Measurements from ENCODE around the gene FUNDC2.
"Not testable (repeated sequence)": the region's sequence is repeated elsewhere in the genome, so short reads cannot be mapped to it uniquely, and the experiment has no call there.

FUNDC2 gene

GRCh38 chrX:155026727-155027508 is at the start of gene FUNDC2:
FUNDC2 (plus strand) TSS chrX:155026844; CDS start chrX:155026939, 95 bp downstream.
- DNase-seq (ENCODE audit: low spot score): peak; percentile 95

GRCh38 chrX:154979629-154980028 is 47.0 kb upstream of the FUNDC2 start:
- no peak for DNase-seq (ENCODE audit: low spot score)

GRCh38 chrX:154980330-154981115 is 46.1 kb upstream of the FUNDC2 start:
- peak; percentile 79 for DNase-seq (ENCODE audit: low spot score)

DNA sequence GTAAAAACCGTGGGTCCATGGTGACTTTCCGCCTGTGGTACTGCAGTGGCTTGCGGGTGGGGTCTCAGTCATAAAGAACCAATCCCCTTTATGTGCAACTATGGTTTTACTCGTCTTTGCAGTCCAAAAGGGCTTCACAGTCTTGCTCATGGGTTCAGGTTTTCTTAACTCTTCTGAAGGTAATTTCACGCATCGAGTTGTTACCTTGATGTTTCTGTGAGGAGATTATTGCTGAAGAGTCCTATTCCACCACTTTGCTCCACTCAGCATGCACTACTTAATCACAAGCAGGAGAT is 45.6 kb upstream of the FUNDC2 start:
- no peak for DNase-seq (ENCODE audit: low spot score)

DNA sequence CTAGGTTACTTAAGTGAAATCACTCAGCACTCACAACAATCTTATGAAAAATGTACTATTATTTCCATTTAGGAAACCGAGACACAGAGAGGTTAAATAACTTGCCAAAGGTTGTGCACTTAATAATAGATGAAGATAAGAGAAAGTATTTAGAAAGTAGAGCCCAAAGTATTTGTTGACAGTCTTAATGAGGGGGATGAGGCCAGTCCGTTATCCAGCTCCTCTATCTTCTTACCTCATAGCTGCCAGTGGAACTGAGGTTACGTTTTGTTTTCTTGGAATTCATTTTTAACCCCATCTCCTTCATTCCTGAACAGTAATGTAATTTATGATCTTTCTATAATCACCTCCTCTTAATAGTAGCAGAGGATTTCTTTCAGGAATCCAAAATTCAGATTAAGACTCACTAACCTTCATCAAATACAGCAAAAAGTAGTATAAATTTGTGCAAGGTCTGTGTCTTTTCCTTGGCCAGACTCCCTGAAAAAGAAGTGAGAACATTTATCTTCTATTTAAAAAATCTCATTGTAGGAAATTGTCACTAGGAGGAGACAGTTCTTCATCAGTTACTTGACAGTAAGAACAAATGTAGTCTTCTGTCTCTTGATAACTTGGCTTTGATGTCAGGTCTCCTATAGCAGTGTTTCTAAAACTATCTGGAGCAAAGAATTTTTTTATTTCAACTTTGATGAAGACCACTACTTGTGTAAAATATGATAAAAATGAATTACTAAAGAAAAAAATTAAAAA is 39.6 kb upstream of the FUNDC2 start:
- no peak for DNase-seq (ENCODE audit: low spot score)

GRCh38 chrX:154987940-154988339 is 38.7 kb upstream of the FUNDC2 start:
- DNase-seq (ENCODE audit: low spot score): no peak

DNA sequence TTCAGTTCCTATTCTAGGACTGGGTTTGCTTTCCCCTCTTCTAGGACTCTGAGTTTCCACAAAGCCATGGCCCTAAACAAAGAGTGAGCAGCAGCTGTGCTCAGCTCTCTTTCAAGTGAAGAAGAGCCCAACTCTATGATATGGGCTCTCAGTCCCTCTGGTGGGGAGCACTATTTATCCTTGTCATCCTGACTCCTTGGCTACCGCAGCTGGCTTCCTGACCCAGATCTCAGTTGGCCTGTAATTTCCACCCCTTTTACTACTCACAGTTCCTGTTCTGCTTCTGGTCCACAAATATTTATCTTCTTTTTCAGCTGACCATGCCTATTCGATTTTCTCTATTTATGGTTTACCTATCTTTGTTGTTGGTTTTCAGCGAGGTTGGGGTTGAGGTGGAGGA is 37.9 kb upstream of the FUNDC2 start:
- DNase-seq (ENCODE audit: low spot score): no peak

DNA sequence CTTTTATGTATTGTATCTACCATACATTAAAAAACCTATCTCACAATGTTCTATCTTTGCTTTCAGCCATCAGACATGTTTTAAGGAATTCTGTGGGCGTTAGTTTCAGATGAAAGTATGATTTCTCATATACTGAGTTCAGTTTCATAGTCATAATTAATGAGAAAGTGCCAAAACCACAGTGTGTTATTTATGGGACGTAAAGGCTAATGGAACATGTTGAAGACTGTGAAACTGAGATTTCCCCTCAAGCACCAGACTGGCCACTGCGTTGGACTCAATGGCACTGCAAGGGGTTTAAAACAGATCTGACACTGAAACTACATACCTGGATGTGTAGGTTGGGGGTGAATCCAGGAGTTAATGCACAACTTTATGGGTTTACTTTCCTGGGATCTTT is 36.1 kb upstream of the FUNDC2 start:
- DNase-seq (ENCODE audit: low spot score): no peak

DNA sequence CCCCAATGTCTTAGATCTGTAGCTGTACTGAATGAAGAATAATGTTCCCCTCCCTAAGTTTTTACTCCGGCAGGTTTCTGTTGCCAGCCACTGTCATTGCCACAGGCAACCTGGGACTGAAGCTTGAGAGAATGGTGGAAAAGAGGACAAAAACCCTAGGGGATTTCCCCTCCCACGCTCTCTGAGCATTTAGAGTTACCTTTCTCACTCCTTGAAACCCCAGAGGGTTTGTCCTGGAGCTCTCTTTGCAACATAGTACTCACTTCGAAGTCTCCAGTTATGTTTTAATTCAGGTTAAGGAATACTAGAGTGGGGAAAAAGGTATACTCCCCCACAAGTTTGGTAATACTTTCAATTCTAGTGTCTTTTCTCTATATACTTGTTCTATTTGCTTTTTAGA is 35.6 kb upstream of the FUNDC2 start:
- no peak for DNase-seq (ENCODE audit: low spot score)

- no peak for DNase-seq (ENCODE audit: low spot score)
These were observed 35.2 kb upstream of the FUNDC2 start for GRCh38 chrX:154991476-154991875.

GRCh38 chrX:154998204-154998880 is 28.3 kb upstream of the FUNDC2 start:
- DNase-seq (ENCODE audit: low spot score): no peak

- no peak for DNase-seq (ENCODE audit: low spot score)
These were observed 25.8 kb upstream of the FUNDC2 start for GRCh38 chrX:155000841-155001240.

DNA sequence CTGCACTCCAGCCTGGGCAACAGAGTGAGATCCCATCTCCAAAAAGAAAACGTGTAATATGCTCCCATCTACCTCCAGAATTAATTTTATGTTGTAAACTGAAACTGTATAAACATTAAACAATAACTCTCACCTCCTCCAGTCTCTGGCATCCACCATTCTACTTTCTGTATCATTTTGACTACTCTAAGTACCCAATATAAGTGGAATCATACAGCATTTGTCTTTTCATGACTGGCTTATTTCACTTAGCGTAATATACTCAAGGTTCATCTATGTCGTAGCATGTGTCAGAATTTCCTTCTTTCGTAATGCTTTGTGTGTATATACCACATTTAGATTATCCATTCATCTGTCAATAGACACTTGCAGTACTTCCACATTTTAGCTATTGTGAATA is 24.8 kb upstream of the FUNDC2 start:
- DNase-seq (ENCODE audit: low spot score): no peak

DNA sequence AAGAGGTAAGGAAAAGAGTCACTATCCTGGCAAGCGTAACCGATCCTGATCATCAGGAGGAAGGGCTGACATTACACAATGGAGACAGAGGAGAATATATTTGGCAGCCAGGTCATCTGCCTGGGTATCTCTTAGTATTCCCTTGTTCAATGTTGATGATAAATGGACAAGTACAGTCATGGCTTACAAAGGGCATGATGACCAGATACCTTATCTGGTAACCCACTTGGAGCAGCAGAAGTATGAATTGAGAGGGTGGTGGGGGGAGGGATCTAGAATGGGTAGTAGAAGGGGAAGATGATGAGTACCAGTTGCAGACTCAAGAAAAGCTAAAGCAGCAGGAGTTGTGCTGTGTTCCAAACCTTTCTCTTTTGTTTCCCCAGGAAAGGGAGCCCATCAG is 21.5 kb upstream of the FUNDC2 start:
- no peak for DNase-seq (ENCODE audit: low spot score)

- DNase-seq (ENCODE audit: low spot score): not testable (repeated sequence)
These were observed 20.3 kb upstream of the FUNDC2 start for GRCh38 chrX:155006379-155006778.

DNA sequence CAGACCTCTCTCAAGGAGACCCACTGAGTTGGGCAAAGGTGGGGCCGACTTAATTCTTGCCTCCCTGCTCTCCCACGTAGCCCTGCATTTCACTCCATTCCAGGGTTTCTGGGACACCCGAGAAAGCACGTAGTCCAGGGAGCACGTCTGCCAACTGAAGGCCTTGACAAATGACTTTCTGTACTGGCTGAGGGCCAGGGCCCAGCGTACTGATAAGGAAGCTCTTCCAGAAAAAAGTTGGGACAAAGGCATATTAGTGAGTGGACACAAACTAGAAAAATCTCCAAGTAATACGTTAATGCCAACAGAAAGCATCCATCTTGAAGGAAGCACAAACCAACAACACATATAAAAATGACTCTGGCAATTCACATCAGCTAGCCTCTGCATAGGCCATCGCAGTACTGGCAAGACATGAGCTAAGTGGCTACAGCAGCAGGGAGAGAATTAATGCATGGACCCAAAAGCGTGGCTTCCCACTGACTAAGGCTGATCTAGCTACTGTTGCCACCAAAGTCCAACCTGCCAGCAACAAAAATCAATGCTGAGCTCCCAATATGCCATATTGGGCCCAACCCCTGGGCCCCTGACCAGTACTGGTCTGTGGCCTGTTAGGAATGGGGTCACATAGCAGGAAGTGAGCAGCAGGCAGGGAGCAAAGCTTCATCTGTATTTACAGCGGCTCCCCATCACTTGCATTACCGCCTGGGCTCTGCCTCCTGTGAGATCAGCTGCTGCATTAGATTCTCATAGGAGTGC is 19.6 kb upstream of the FUNDC2 start:
- not testable (repeated sequence) for DNase-seq (ENCODE audit: low spot score)

- not testable (repeated sequence) for DNase-seq (ENCODE audit: low spot score)
These were observed 18.1 kb upstream of the FUNDC2 start for GRCh38 chrX:155008578-155008977.

DNA sequence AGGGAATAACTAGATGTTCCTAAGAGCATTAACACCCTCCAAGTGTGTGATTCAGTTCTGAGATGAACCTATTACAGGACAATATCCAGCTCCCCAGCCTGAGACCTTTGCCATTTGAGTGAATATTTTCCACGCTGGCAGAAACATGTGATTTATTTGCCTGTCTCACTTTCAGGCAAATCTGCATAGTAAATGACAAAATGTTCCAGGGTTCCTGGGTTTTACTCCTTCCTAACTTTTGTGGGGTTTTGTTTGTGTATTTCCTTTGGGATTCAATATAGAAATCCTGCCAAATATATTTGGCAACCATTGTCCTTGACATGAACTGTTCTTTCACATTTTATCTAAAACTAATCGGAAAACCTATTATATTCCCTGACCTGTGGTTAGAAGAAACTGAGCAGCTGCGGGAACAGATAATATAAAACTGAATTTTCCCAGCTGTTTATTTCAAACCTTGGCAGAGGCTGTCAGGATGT is 16.6 kb upstream of the FUNDC2 start:
- no peak for DNase-seq (ENCODE audit: low spot score)

DNA sequence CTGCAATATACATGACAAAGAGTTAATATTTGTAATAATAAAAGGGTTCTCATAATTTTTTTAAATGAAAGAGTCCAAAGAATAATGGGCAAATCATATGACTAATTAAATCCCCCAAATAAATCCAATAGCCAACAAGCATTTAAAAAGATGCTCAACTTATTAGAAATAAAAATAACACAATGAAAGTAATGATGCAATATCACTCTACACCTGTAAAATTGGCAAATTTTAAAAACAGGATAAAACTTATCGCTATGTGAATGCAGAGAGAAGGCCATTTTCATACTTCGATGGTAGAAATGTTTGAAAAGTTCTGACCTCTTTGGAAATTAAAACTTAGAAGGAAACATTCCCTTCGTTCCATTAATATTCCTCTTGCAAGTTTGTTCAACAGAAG is 6.1 kb upstream of the FUNDC2 start:
- no peak for DNase-seq (ENCODE audit: low spot score)

DNA sequence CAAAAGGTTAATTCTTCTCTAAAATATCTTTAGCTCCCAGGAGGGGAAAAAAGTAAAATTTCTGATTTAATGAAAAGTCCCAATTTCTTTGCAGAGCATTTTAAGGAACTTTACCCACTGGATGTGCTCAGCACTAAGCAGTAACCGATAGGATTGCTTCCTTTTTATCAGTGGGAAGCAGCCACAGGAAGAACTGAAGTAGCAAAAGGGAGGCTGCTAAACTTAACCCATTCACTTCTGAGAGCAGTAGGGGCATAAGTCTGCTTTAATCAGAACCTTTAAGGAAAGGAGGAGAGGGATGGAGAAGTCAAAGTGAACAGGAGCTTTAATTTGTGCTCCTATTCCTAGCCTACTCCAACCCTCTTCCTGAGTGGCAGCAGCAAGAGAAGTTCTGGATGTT is 4.1 kb upstream of the FUNDC2 start, which contains the start of gene F8:
TSS of gene F8 (minus strand) at position 139 of the 400 bp plus-strand sequence. CDS start 171 bp downstream, outside the sequence.
- no peak for DNase-seq (ENCODE audit: low spot score)
